GM18519 (cell line): ENCODE results near the gene TSEN34.

Experiments used
- ATAC-seq: cut with Tn5 transposase; IDR thresholded peaks from one replicate; pipeline ENCODE4 v1.9.1; 2021; ENCODE audit warnings: mild to moderate bottlenecking, moderate library complexity; ENCODE audit not compliant: unreplicated experiment, low FRiP score

The TSEN34 gene

GRCh38 chr19:54191011-54191810, at the start of gene TSEN34:
Gene TSEN34 (plus strand): TSS chr19:54191308. CDS start chr19:54191365, 57 bp downstream.
- ATAC-seq, result peak; percentile 15

DNA sequence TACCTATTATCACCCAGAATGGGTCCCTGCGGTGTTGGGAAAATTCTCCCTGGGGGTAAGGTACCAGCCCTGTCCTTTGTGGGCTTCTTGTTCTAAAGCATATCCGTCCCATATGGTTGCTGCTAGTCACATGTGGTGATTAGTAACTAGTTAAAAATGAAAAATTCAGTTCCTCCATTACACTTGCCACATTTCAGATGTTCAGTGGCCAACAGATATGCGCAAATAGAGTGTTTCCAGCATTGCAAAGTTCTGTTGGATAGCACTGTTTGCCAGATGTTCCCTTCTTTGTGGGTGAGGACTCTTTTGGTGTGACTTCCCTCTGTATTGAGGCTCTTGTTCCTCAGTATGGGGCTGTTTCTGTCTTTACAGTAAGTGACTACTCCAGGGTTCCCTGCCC, 49.8 kb upstream of the TSEN34 start:
- ATAC-seq, result no peak

- no peak for ATAC-seq
These were observed 48.8 kb upstream of the TSEN34 start for GRCh38 chr19:54142166-54142780.

- ATAC-seq, result no peak
These were observed 45.5 kb upstream of the TSEN34 start for GRCh38 chr19:54145541-54146158.

DNA sequence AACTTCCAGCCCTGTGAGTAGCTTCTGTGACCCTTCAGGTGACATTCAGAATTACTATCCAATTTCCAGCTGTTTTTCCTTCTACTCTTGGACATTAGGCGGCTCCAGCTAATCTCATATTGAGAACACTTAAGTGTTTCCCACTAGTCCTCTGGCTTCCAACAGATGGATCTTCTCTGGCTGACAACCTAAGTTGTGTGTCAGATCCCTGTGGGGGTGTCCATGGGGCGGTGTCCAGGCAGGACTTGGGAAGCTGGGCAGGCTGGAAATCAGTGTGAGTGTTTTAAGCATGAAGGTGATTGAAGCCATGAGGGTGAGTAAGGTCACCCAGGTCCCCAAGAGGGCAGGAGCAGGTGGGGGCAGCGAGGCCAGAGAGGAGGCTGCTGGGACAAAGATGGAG, 43.4 kb upstream of the TSEN34 start:
- no peak for ATAC-seq

DNA sequence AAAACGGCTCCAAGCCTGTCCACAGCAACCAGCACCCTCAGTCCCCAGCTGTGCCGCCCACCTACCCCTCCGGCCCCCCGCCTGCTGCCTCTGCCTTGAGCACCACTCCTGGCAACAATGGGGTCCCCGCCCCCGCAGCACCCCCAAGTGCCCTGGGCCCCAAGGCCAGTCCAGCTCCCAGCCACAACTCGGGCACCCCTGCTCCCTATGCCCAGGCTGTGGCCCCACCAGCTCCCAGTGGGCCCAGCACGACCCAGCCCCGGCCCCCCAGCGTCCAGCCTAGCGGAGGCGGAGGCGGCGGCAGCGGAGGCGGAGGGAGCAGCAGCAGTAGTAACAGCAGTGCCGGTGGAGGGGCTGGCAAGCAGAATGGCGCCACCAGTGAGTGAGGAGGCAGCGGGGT, 43.0 kb upstream of the TSEN34 start:
- no peak for ATAC-seq

GRCh38 chr19:54149021-54149812, 41.9 kb upstream of the TSEN34 start:
- ATAC-seq, result no peak

GRCh38 chr19:54151362-54152035, 39.6 kb upstream of the TSEN34 start:
- no peak for ATAC-seq

GRCh38 chr19:54152267-54152666, 38.8 kb upstream of the TSEN34 start:
- ATAC-seq, result no peak

- ATAC-seq, result no peak
These were observed 38.1 kb upstream of the TSEN34 start for GRCh38 chr19:54152878-54153524.

DNA sequence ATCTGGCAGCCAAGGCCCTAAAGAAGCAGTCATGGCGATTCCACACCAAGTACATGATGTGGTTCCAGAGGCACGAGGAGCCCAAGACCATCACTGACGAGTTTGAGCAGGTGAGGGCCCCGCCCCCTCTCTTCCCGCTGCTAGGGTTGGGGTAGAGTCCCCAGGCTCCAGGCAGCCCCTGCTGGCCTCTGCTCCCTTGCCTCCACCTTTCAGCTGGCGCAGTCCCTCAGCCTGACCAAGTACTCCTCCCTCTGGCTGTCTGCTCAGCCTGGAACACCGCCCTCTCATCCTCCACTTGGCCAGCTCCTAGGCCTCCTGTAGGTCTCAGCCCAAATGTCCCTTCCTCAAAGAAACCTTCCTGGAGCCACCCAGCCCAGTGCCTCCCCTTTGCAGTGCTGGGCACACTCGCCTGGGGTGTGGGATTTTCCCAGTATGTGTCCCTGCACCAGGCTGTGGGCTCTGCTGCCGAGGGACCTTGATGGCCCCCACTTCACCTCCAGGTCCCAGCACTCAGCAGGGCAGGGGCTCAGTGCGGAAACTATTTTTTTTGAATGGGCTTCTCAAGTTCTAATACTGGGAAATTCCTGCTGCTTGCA, 37.3 kb upstream of the TSEN34 start:
- no peak for ATAC-seq

DNA sequence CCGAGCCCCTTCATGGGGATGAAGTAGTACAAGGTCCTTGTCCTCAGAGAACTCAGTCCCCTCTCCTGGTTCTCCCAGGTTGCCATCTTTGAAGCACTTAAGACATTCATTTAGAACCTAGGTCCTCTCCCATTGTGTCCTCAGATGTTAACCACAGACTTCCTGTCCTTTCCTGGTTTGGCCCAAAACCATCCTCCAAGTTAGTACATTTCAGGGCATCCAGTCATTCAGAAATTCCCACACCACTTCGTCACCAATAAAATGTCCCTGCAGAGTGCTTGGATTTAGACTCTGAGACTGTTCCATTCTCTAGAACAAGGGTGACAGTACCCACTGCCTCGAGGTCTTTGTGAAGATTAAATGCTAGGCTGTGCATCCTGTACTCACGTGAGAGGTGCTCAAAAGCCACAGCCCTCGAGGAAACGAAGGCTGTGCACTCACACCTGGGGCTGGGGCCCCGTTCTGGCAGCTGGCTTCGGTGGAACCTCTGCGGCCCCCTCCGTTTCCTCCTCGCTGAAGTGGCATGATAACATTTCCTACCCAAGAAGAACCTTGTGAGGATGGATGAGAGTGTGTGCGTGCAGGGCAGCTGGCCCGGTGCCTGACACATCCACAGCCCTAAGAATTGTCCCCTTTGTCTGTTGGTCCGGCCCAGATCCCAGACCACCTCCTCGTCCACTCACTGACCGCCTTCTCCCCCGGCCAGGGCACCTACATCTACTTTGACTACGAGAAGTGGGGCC, 36.3 kb upstream of the TSEN34 start:
- no peak for ATAC-seq

DNA sequence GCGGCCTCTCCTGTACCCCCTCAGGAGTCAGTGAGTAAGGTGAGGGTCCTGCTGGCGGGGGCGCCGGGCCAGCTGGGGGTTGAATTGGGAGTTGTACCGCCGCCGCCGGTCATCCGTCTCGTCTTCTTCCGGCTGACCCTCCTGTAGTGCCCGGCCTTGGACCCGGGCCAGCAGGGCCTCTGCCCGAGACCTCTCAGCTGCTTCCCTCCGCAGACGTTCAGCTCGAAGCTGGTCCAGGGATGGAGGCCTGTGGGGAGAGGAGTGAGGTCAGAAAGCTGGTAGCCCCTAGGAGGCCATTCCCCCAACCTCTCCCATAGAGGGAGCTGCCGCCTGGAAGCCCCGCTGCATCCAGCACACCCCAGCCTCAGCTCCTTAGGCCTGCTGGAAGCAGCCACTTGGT, 35.4 kb upstream of the TSEN34 start:
- no peak for ATAC-seq

GRCh38 chr19:54156490-54156889, 34.6 kb upstream of the TSEN34 start:
- ATAC-seq, result no peak

DNA sequence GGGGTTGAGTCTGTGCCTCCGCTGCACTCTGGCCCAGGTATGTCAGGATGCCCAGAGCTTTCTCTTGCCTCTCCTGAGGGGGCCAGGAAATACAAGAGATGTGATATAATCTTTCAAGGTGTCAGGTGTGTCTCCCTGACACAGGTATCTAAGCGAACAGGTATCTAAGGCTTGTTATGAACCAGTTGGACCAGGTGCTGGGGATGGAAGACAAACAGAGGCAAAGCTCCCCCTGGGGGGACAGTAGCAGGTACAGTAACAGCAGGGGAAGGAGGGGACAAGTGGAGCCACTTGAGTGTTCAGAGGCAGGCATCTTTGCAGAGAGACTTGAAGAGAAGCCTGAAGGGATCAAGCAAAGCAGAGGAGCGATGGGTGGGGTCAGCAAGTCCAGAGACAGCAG, 34.2 kb upstream of the TSEN34 start:
- no peak for ATAC-seq

DNA sequence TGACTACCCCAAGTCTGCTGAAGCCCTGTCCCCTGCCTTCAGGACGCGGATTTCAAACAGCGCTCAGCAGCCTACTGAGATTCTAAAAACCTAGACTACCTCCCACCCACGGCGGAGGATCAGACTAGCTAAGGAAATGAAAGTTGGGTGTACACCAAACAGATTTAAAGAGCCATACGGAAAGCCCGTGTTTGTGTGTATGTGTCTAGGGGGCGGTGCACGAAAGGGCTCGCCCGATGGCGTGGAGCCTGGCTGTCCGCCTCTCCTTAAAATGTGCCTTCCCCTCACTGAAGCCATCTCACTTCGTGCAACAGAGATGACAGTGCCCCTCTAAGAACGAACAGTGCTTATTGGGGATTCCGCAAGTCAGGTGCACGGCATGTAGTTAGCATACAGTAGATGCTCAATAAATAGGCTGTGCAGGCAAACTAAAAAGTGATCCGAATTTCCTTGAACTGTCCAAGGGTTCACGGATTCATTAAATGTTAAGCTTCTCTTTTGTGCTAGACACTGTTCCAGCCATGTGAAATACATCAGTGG, 32.2 kb upstream of the TSEN34 start:
- ATAC-seq, result no peak

DNA sequence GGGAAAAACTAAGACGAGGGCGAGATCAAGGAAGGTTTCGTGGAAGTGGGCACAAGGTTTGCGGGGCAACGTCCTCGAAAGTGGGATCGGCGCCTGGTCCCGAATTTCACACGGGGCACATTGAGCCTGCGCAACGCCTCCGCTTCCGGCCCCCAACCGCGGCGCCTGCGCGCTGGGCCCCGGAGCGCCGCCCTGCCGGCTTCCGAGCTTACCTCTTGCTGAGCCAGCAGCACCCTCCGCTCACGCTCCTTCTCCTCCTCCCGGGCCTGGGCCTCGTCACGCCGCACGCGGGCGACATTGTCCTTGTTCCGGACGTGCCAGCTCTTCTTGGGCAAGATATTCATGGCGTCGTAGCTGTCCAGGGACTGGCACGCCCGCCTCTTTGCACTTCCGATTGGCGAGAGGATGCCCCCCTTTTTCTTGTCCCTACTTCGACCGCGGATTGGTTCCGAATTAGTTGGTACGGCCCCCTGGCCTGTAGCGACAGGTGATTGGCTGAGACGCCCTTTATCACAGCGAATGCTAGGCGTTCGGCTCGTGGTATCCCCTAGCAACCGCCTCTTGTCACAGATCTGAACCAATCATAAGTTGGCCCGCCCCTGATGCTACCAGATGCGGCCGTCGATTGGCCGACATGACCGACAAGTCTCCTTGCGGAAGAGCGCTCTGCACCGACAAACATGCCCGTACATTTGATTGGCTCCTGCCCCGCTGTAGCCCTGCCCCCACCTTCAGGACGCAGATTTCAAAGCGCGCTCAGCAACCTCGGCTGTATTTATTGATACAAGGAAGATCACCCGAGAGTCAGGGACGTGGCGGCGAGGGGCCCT, 31.5 kb upstream of the TSEN34 start, which contains the start of gene LENG1:
Gene LENG1, minus strand, starts transcription at position 370 of the 830 bp plus-strand sequence. Its CDS starts 26 bp downstream, at position 344.
- peak; percentile 88 for ATAC-seq
